PFSK-1 (cell line): Measurements from ENCODE around the gene ZNF219.

Experiments used
- FOXP2 ChIP-seq: optimal IDR thresholded peaks from 2 replicates; pipeline ENCODE3; 2011; ENCODE audit warnings: borderline replicate concordance, control low read depth, inconsistent platforms; ENCODE audit not compliant: insufficient read depth; ENCODE audit errors: extremely low read length, extremely low read depth
- POLR2AphosphoS5 ChIP-seq: IDR thresholded peaks from 2 replicates; pipeline ENCODE4 v1.6.1; 2012; ENCODE audit warnings: low read depth, mild to moderate bottlenecking, control low read depth, low read length, moderate library complexity
- REST ChIP-seq, 2 experiments: IDR thresholded peaks; 2 replicates each; pipeline versions ENCODE4 v1.6.1 to v1.8.0; 2011 to 2012; ENCODE audit warnings: low read depth in 2 of 2, low read length in 2 of 2, control low read depth in 1 of 2, inconsistent platforms in 1 of 2, mild to moderate bottlenecking in 1 of 2, moderate library complexity in 1 of 2; ENCODE audit not compliant: insufficient read depth in 1 of 2
- TAF1 ChIP-seq: IDR thresholded peaks from 2 replicates; pipeline ENCODE4 v1.6.1; 2012; ENCODE audit warnings: low read length, control low read depth, borderline replicate concordance; ENCODE audit not compliant: insufficient read depth

GRCh38 chr14:21090194-21090939, 8.1 kb downstream of the ZNF219 start:
- TF ChIP-seq POLR2AphosphoS5 (peak; percentile 12; the same call in 1 of the 2 replicates), TAF1 (no peak), FOXP2 (no peak), REST (IDR thresholded peaks at IDR 0.05; ENCODE audit: insufficient read depth in 1 of 2, low read depth in 2 of 2, low read length in 2 of 2) (no peak)
